Trophoblast cell (in vitro differentiated cells and primary cell): Measurements from ENCODE around the gene FNDC11.

Source experiments
- DNase-seq, 2 donors: peaks; one replicate each; pipeline ENCODE4 v3.0.0-alpha.2; 2016
- H2AFZ ChIP-seq: 2 replicates; pipeline ENCODE4 v1.6.1; 2013; ENCODE audit warnings: low read length, moderate library complexity, mild to moderate bottlenecking; ENCODE audit not compliant: insufficient read depth, poor library complexity
- H2AK5ac ChIP-seq: 2 replicates; pipeline ENCODE4 v1.6.1; 2013; ENCODE audit warnings: mild to moderate bottlenecking, low read length
- H2BK120ac ChIP-seq: 2 replicates; pipeline ENCODE4 v1.6.1; 2013; ENCODE audit warnings: low read length, mild to moderate bottlenecking, moderate library complexity; ENCODE audit not compliant: insufficient read depth, poor library complexity
- H2BK12ac ChIP-seq: 2 replicates; pipeline ENCODE4 v1.6.1; 2013; ENCODE audit warnings: mild to moderate bottlenecking, low read length, moderate library complexity
- H2BK5ac ChIP-seq: 2 replicates; pipeline ENCODE4 v1.6.1; 2013; ENCODE audit warnings: low read length, low read depth, moderate library complexity, mild to moderate bottlenecking; ENCODE audit not compliant: poor library complexity
- H3K14ac ChIP-seq: 2 replicates; pipeline ENCODE4 v1.6.1; 2013; ENCODE audit warnings: mild to moderate bottlenecking, low read length
- H3K18ac ChIP-seq: 2 replicates; pipeline ENCODE4 v1.6.1; 2013; ENCODE audit warnings: mild to moderate bottlenecking, low read length
- H3K23ac ChIP-seq: 2 replicates; pipeline ENCODE4 v1.6.1; 2013; ENCODE audit warnings: low read length
- H3K27ac ChIP-seq: 2 replicates; pipeline ENCODE4 v1.5.1; 2013; ENCODE audit warnings: low read depth, mild to moderate bottlenecking, inconsistent platforms, low read length, moderate library complexity
- H3K27me3 ChIP-seq: 2 replicates; pipeline ENCODE4 v1.6.1; 2013; ENCODE audit warnings: inconsistent platforms, mild to moderate bottlenecking, low read length, moderate library complexity; ENCODE audit not compliant: insufficient read depth
- H3K36me3 ChIP-seq, 2 experiments: 1 replicate in 1 of 2; 2 replicates in 1 of 2; pipeline ENCODE4 v1.6.1; 2013; ENCODE audit warnings: low read length in 2 of 2, mild to moderate bottlenecking in 2 of 2, moderate library complexity in 1 of 2; ENCODE audit not compliant: insufficient read depth in 2 of 2, control insufficient read depth in 1 of 2
- H3K4ac ChIP-seq: 2 replicates; pipeline ENCODE4 v1.6.1; 2013; ENCODE audit warnings: low read depth, mild to moderate bottlenecking, low read length, moderate library complexity
- H3K4me1 ChIP-seq, 2 experiments: 1 replicate in 1 of 2; 2 replicates in 1 of 2; pipeline ENCODE4 v1.6.1; 2013; ENCODE audit warnings: low read length in 2 of 2, mild to moderate bottlenecking in 2 of 2, moderate library complexity in 1 of 2; ENCODE audit not compliant: insufficient read depth in 2 of 2, control insufficient read depth in 1 of 2
- H3K4me2 ChIP-seq: 2 replicates; pipeline ENCODE4 v1.6.1; 2013; ENCODE audit warnings: inconsistent platforms, mild to moderate bottlenecking, low read length, moderate library complexity
- H3K4me3 ChIP-seq: 2 replicates; pipeline ENCODE4 v1.5.1; 2013; ENCODE audit warnings: mild to moderate bottlenecking, low read depth, low read length, inconsistent platforms
- H3K79me1 ChIP-seq: one replicate; pipeline ENCODE4 v1.6.1; 2013; ENCODE audit warnings: low read length
- H3K79me2 ChIP-seq: 2 replicates; pipeline ENCODE4 v1.6.1; 2013; ENCODE audit warnings: low read length, mild to moderate bottlenecking; ENCODE audit not compliant: control insufficient read depth, insufficient read depth, poor library complexity
- H3K9ac ChIP-seq: 2 replicates; pipeline ENCODE4 v1.6.1; 2013; ENCODE audit warnings: mild to moderate bottlenecking, low read length
- H3K9me3 ChIP-seq: 2 replicates; pipeline ENCODE4 v1.6.1; 2013; ENCODE audit warnings: low read depth, mild to moderate bottlenecking, control low read depth, inconsistent platforms, low read length; ENCODE audit not compliant: insufficient read depth
- H4K12ac ChIP-seq: 2 replicates; pipeline ENCODE4 v1.6.1; 2013; ENCODE audit warnings: low read depth, mild to moderate bottlenecking, low read length, moderate library complexity
- H4K8ac ChIP-seq: 2 replicates; pipeline ENCODE4 v1.6.1; 2013; ENCODE audit warnings: low read depth, mild to moderate bottlenecking, low read length, moderate library complexity
- H4K91ac ChIP-seq: one replicate; pipeline ENCODE4 v1.6.1; 2013; ENCODE audit warnings: low read depth, mild to moderate bottlenecking, low read length, moderate library complexity
- WGBS: extraction: QIAGEN DNeasy Blood & Tissue Kit; methylation state at CpG from one replicate; pipeline ENCODE4 v1.1.7; 2013; ENCODE audit warnings: missing lambda C conversion rate; ENCODE audit not compliant: insufficient read length, insufficient coverage; ENCODE audit errors: extremely low coverage; 5-methylcytosine and 5-hydroxymethylcytosine counted together

FNDC11 gene

GRCh38 chr20:63602321-63602720 is 48.4 kb downstream of the FNDC11 start:
- Histone ChIP-seq H3K9ac (no peak overlapping the region), H3K27ac (no peak overlapping the region), H3K79me2 (no peaks in the 10 kb centered on the region), H3K23ac (no peak overlapping the region), H3K4me1 (no peaks in the 10 kb centered on the region), H4K8ac (no peak overlapping the region), H3K36me3 (peaks cover 31 to 47% of the 10 kb centered on the region in 2 experiments), H2BK12ac (no peak overlapping the region), H4K12ac (no peak overlapping the region), H3K27me3 (no peaks in the 10 kb centered on the region), H4K91ac (no peak overlapping the region), H2BK120ac (no peak overlapping the region), H3K18ac (no peak overlapping the region), H3K4me3 (no peak overlapping the region), H2AFZ (no peak overlapping the region), H2AK5ac (no peak overlapping the region), H3K4me2 (no peak overlapping the region), H2BK5ac (no peak overlapping the region), H3K79me1 (no peaks in the 10 kb centered on the region), H3K9me3 (peaks cover 3% of the 10 kb centered on the region), H3K14ac (no peak overlapping the region), H3K4ac (no peak overlapping the region)
- no CpG with 5 or more reads among the region's 3 CpGs for WGBS
- no peak for DNase-seq
